ENCODE measurements around the gene PRAMEF25.
"Not testable (repeated sequence)": the region's sequence is repeated elsewhere in the genome, so short reads cannot be mapped to it uniquely, and the experiment has no call there.

PRAMEF25 gene

DNA sequence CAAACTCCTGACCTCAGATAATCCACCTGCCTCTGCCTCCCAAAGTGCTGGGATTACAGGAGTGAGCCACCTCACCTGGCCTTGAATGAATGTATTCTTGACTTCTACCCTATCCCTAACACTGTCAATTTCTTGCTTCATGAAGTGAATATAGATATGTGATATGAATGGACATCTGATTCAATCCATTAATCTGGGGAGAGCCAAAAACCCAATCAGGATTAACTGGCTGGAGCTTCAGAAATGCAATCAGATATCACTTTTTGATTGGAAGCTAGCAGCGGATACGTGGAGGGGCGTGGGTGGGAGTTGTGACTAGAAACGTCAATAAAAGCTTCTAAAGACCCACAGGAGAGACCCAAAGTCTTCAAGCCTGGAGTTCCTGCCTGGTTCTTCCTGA is at the start of gene PRAMEF25:
PRAMEF25 (plus strand) TSS at position 301 of the 400 bp plus-strand sequence. CDS start 2,920 bp downstream, outside the sequence.
- not testable (repeated sequence) for DNase-seq

DNA sequence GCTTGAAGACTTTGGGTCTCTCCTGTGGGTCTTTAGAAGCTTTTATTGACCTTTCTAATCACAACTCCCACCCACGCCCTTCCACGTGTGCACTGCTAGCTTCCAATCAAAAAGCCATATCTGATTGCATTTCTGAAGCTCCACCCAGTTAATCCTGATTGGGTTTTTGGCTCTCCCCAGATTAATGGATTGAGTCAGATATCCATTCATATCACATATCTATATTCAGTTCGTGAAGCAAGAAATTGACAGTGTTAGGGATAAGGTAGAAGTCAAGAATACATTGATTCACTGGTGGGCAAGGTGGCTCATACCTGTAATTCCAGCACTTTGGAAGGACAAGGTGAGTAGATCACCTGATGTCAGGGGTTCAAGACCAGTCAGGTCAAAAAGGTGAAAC is 14.1 kb upstream of the PRAMEF25 start, which contains the start of gene PRAMEF27:
PRAMEF27 (minus strand) TSS at position 101 of the 400 bp plus-strand sequence. CDS start 2,916 bp downstream, outside the sequence.
- DNase-seq = not testable (repeated sequence)

DNA sequence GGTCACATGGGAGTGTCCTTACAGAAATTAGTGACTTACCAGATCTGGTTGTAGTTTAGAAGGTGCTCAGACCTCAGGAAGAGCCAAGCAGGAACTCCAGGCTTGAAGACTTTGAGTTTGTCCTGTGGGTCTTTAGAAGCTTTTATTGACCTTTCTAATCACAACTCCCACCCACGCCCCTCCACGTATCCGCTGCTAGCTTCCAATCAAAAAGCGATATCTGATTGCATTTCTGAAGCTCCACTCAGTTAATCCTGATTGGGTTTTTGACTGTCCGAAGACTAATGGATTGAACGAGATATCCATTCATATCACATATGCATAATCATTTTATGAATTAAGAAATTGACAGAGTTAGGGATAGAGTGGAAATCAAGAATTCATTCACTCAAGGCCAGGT is 46.2 kb downstream of the PRAMEF25 start, which contains the start of gene HNRNPCL2:
HNRNPCL2 (minus strand) TSS at position 101 of the 400 bp plus-strand sequence. CDS start 454 bp downstream, outside the sequence.
- not testable (repeated sequence) for DNase-seq

All from NCI-H2081 (cell line).